GM12878 (cell line): Measurements from ENCODE around the gene LUZP2. TPM values are rescaled to one million over a fixed set of nuclear protein-coding genes. Genes with fewer than 3 reads are reported as not detected.

ENCODE experiments used
- ATAC-seq: fragments of 200-7000 bp; cut with Tn5 transposase; 3 replicates; pipeline ENCODE4 v1.9.1; 2020; ENCODE audit warnings: mild to moderate bottlenecking, moderate library complexity
- BruUV-seq: library from RNA; stranded (reverse); fragments of 400-500 nt; replicated peaks from 2 replicates; lab custom pipeline; 2021; lab: Mats Ljungman, UMichigan
- CTCF ChIA-PET: fragments of 300-600 bp; sonication (Branson Sonifier 250); formaldehyde crosslinking; extraction: SDS; loops from one replicate; lab custom pipeline; 2021; ENCODE audit warnings: inconsistent platforms; lab: Yijun Ruan, JAX
- POLR2A ChIA-PET: fragments of 350-600 bp; formaldehyde crosslinking; extraction: SDS; loops from one replicate; lab custom pipeline; 2021; ENCODE audit warnings: inconsistent platforms; lab: Charles Lee
- RAD21 ChIA-PET: fragments of 300-600 bp; sonication (Branson Sonifier 250); formaldehyde crosslinking; loops from one replicate; lab custom pipeline; 2023; ENCODE audit warnings: antibody characterized with exemption; ENCODE audit not compliant: unreplicated experiment; lab: Charles Lee
- SMC1A ChIA-PET: fragments of 300-600 bp; sonication (Branson Sonifier 250); formaldehyde crosslinking; loops from one replicate; lab custom pipeline; 2023; ENCODE audit not compliant: unreplicated experiment, uncharacterized antibody; lab: Charles Lee
- DNase-seq: peaks from one replicate; pipeline ENCODE4 v3.0.0-alpha.2; 2011; ENCODE audit warnings: low read depth, low spot score
- FAIRE-seq: peaks from 3 replicates; lab custom pipeline; 2011; peaks lifted over from hg19 to GRCh38; lab: Jason Lieb, UNC
- H2AFZ ChIP-seq: 2 replicates; pipeline ENCODE4 v1.6.0; 2011; ENCODE audit warnings: low read depth, low read length, control low read depth; ENCODE audit not compliant: control insufficient read depth
- H3K27ac ChIP-seq: 2 replicates; pipeline ENCODE4 v1.5.1; 2011; ENCODE audit warnings: control low read depth; ENCODE audit not compliant: control insufficient read depth, insufficient read depth
- H3K27me3 ChIP-seq, 2 experiments: replicated peaks in 1 of 2; 2 replicates each; pipeline versions ENCODE4 v1.6.0 to v1.6.1; 2011; ENCODE audit warnings: low read length in 1 of 2; ENCODE audit not compliant: control insufficient read depth in 2 of 2, insufficient read depth in 2 of 2
- H3K36me3 ChIP-seq, 2 experiments: 2 replicates each; pipeline ENCODE4 v1.5.1; 2011; ENCODE audit warnings: low read length in 1 of 2; ENCODE audit not compliant: control insufficient read depth in 2 of 2, insufficient read depth in 2 of 2
- H3K4me1 ChIP-seq: 2 replicates; pipeline ENCODE4 v1.6.1; 2011; ENCODE audit warnings: mild to moderate bottlenecking, low read length, moderate library complexity, mixed read lengths; ENCODE audit not compliant: control insufficient read depth, insufficient read depth
- H3K4me2 ChIP-seq: 2 replicates; pipeline ENCODE4 v1.6.0; 2011; ENCODE audit warnings: control low read depth; ENCODE audit not compliant: control insufficient read depth, insufficient read depth
- H3K4me3 ChIP-seq: fragments of 200-600 bp; sonication (generic); 2 replicates; pipeline ENCODE4 v1.5.1; 2016
- H3K79me2 ChIP-seq: 2 replicates; pipeline ENCODE4 v1.6.0; 2011; ENCODE audit warnings: low read length; ENCODE audit not compliant: control insufficient read depth, insufficient read depth
- H3K9ac ChIP-seq: 2 replicates; pipeline ENCODE4 v1.8.0; 2011; ENCODE audit warnings: low read length, control low read depth, mixed read lengths; ENCODE audit not compliant: control insufficient read depth, insufficient read depth
- H3K9me3 ChIP-seq: replicated peaks from 3 replicates; pipeline ENCODE4 v1.5.1; 2011; ENCODE audit warnings: mild to moderate bottlenecking, low read length; ENCODE audit not compliant: control insufficient read depth, insufficient read depth
- H4K20me1 ChIP-seq: 2 replicates; pipeline ENCODE4 v1.6.0; 2011; ENCODE audit not compliant: control insufficient read depth, insufficient read depth
- BACH1 ChIP-seq: fragments of 450-650 bp; IDR thresholded peaks from 2 replicates; pipeline ENCODE4 v1.6.1; 2017; ENCODE audit warnings: mild to moderate bottlenecking, borderline replicate concordance
- BCL11A ChIP-seq: IDR thresholded peaks from 2 replicates; pipeline ENCODE4 v1.6.1; 2011; ENCODE audit warnings: low read depth, low read length
- BMI1 ChIP-seq: fragments of 450-650 bp; IDR thresholded peaks from 2 replicates; pipeline ENCODE4 v1.6.1; 2016; ENCODE audit warnings: mild to moderate bottlenecking, moderate library complexity, borderline replicate concordance
- DPF2 ChIP-seq: fragments of 450-650 bp; IDR thresholded peaks from 2 replicates; pipeline ENCODE4 v1.6.1; 2017; ENCODE audit warnings: mild to moderate bottlenecking
- FOXK2 ChIP-seq: fragments of 450-650 bp; IDR thresholded peaks from 2 replicates; pipeline ENCODE4 v1.6.1; 2017; ENCODE audit warnings: mild to moderate bottlenecking, moderate library complexity
- HCFC1 ChIP-seq: fragments of 150-350 bp; IDR thresholded peaks from 2 replicates; pipeline ENCODE4 v1.6.1; 2014; ENCODE audit warnings: low read length
- IKZF2 ChIP-seq, 2 experiments: fragments of 450-650 bp; IDR thresholded peaks; 2 replicates each; pipeline ENCODE4 v1.6.1; 2017; ENCODE audit warnings: mild to moderate bottlenecking in 2 of 2, moderate library complexity in 2 of 2
- IRF4 ChIP-seq: IDR thresholded peaks from 2 replicates; pipeline ENCODE4 v1.6.1; 2011; ENCODE audit warnings: low read depth, low read length
- MEF2B ChIP-seq: fragments of 450-650 bp; IDR thresholded peaks from 2 replicates; pipeline ENCODE4 v1.6.1; 2018; ENCODE audit warnings: mild to moderate bottlenecking, moderate library complexity; ENCODE audit not compliant: partially characterized antibody, poor library complexity, severe bottlenecking
- MTA3 ChIP-seq: IDR thresholded peaks from 2 replicates; pipeline ENCODE4 v1.6.1; 2012; ENCODE audit warnings: low read length, inconsistent platforms, borderline replicate concordance
- MYC ChIP-seq: IDR thresholded peaks from 2 replicates; pipeline ENCODE4 v1.6.1; 2011; ENCODE audit warnings: mild to moderate bottlenecking, low read length, moderate library complexity, inconsistent platforms; ENCODE audit not compliant: insufficient read depth, insufficient replicate concordance, insufficient read length, severe bottlenecking
- POLR2AphosphoS5 ChIP-seq: IDR thresholded peaks from 2 replicates; pipeline ENCODE4 v1.6.1; 2011; ENCODE audit warnings: mild to moderate bottlenecking, low read length, inconsistent platforms
- POU2F2 ChIP-seq: IDR thresholded peaks from 3 replicates; pipeline ENCODE4 v1.6.1; 2011; ENCODE audit warnings: low read depth, mild to moderate bottlenecking, low read length, borderline replicate concordance
- SMARCA5 ChIP-seq: fragments of 450-650 bp; IDR thresholded peaks from 2 replicates; pipeline ENCODE4 v1.6.1; 2017; ENCODE audit warnings: mild to moderate bottlenecking
- STAT1 ChIP-seq: fragments of 450-650 bp; conservative IDR thresholded peaks from 2 replicates; pipeline ENCODE4 v1.6.1; 2014; ENCODE audit warnings: antibody characterized with exemption, mild to moderate bottlenecking
- YY1 ChIP-seq: IDR thresholded peaks from 2 replicates; pipeline ENCODE4 v1.6.1; 2011; ENCODE audit warnings: low read depth, mild to moderate bottlenecking, low read length
- ZNF274 ChIP-seq: IDR thresholded peaks from one replicate; pipeline ENCODE4 v1.8.0; 2011; ENCODE audit not compliant: insufficient read length, insufficient read depth
- WGBS: methylation state at CpG from one replicate; pipeline ENCODE4 v1.1.6; 2016; ENCODE audit warnings: low lambda C conversion rate; ENCODE audit not compliant: insufficient replicate concordance, insufficient coverage; ENCODE audit errors: missing lambda C conversion rate; 5-methylcytosine and 5-hydroxymethylcytosine counted together
- in situ Hi-C: fragments of 300-500 bp; cut with MboI; formaldehyde crosslinking; loops from 9 replicates; pipeline ENCODE4 v1.14.3; 2018; ENCODE audit warnings: mixed read lengths
- intact Hi-C: fragments of 100-400 bp; cut with micrococcal nuclease; formaldehyde crosslinking; loops from one replicate; pipeline ENCODE4 v1.14.2; 2022; ENCODE audit not compliant: unreplicated experiment
- polyA plus RNA-seq, 11 experiments: library from polyadenylated mRNA; depleted of rRNA in 4 of 11; unstranded in 6 of 11; stranded (reverse) in 5 of 11; fragments of >200 nt; fragmentation: Nextera tagmentation in 4 of 11; fragmentation: Illumina TruSeq in 1 of 11; extraction: Ambion mirVana in 4 of 11; extraction: Trizol in 1 of 11; gene quantifications; 1 replicate in 1 of 11; 2 replicates in 10 of 11; pipeline versions ENCODE4 v1.2.1 to v1.2.3, GENCODE V29; 2011 to 2016; ENCODE audit warnings: inconsistent platforms in 2 of 11, missing spikeins in 2 of 11, low read depth in 1 of 11
- total RNA-seq, 4 experiments: library from RNA; depleted of rRNA in 3 of 4; stranded (reverse); fragments of >200 nt in 3 of 4; fragmentation: Illumina TruSeq in 1 of 4; extraction: Trizol in 1 of 4; gene quantifications; 2 replicates each; pipeline versions ENCODE4 v1.2.1 to v1.2.3, GENCODE V29; 2013 to 2021
- TF ChIP-seq, protein P1 (sequence below), 3 experiments: IDR thresholded peaks in 2 of 3; conservative IDR thresholded peaks in 1 of 3; 2 replicates each; pipeline ENCODE4 v1.5.1; 2011; ENCODE audit warnings: low read depth in 3 of 3, low read length in 3 of 3, mild to moderate bottlenecking in 3 of 3, control low read depth in 2 of 3, moderate library complexity in 2 of 3, inconsistent platforms in 1 of 3, mixed read lengths in 1 of 3; ENCODE audit not compliant: control insufficient read depth in 2 of 3, insufficient read depth in 1 of 3; ENCODE audit errors: extremely low read depth in 1 of 3
- TF ChIP-seq, protein P2 (sequence below): IDR thresholded peaks from 2 replicates; pipeline ENCODE4 v1.6.1; 2011; ENCODE audit warnings: mild to moderate bottlenecking, low read depth, low read length, moderate library complexity; ENCODE audit not compliant: insufficient replicate concordance
- TF ChIP-seq, protein P3 (sequence below): fragments of 450-650 bp; conservative IDR thresholded peaks from 2 replicates; pipeline ENCODE4 v1.6.1; 2017; ENCODE audit warnings: mild to moderate bottlenecking, moderate library complexity

Gene LUZP2
- total and polyA plus RNA-seq, 10 of the 15 experiments (the other 5 are each of a cell fraction or from before 2014, with no cell fraction given) = not detected

DNA sequence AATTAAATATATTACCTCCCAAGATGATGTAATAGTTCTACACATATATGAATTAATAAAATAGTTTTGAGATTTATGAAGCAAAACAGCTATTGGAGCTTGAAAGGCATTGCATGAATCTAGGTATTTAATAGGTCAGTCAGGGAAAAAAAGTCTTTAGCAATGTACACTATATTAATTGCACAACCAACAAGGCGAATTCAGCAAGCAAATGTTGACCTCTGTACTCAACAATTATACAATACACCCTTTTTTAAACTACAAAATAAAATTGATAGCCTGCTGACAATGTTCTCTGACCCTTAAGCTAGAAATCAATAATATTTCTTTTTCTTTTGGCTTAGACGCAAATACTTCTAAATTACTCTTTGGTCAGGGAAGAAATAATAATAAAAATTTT, 345.5 kb downstream of the LUZP2 start:
- FAIRE-seq = no peak
- SMC1A ChIA-PET = interaction anchor here (1.6 kb wide), 1 partner anchor 12 kb away, joined by 4 read pairs; no protein-coding TSS in a partner anchor

More for the DNA sequence above, 345.5 kb downstream of the LUZP2 start:
- H3K79me2 ChIP-seq = no peaks in the 10 kb centered on the region
- H3K9me3 ChIP-seq = no peaks in the 10 kb centered on the region
- H3K4me2 ChIP-seq = no peak overlapping the region
- no peak overlapping the region for H3K4me3 ChIP-seq
- H3K27ac ChIP-seq = no peak overlapping the region
- intact Hi-C loops (no loop called here), in situ Hi-C loops (no loop called here)
- H3K36me3 ChIP-seq = no peaks in the 10 kb centered on the region
- RAD21 ChIA-PET = no interaction called here
- no peak overlapping the region for H3K9ac ChIP-seq
- POLR2A ChIA-PET = no interaction called here
- no TSS peak for BruUV-seq
- ATAC-seq (no peak), DNase-seq (no peak)
- TF ChIP-seq, protein P1, sequence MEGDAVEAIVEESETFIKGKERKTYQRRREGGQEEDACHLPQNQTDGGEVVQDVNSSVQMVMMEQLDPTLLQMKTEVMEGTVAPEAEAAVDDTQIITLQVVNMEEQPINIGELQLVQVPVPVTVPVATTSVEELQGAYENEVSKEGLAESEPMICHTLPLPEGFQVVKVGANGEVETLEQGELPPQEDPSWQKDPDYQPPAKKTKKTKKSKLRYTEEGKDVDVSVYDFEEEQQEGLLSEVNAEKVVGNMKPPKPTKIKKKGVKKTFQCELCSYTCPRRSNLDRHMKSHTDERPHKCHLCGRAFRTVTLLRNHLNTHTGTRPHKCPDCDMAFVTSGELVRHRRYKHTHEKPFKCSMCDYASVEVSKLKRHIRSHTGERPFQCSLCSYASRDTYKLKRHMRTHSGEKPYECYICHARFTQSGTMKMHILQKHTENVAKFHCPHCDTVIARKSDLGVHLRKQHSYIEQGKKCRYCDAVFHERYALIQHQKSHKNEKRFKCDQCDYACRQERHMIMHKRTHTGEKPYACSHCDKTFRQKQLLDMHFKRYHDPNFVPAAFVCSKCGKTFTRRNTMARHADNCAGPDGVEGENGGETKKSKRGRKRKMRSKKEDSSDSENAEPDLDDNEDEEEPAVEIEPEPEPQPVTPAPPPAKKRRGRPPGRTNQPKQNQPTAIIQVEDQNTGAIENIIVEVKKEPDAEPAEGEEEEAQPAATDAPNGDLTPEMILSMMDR (IDR thresholded peaks at IDR 0.05 in 2 of 3, conservative IDR thresholded peaks at IDR 0.05 in 1 of 3; ENCODE audit: control insufficient read depth in 2 of 3, extremely low read depth in 1 of 3, insufficient read depth in 1 of 3, low read depth in 3 of 3, low read length in 3 of 3) = no peak
- no peak for TF ChIP-seq FOXK2
- TF ChIP-seq BACH1 = no peak
- no peak for TF ChIP-seq SMARCA5
- TF ChIP-seq MTA3 = no peak
- TF ChIP-seq ZNF274 = no peak
- TF ChIP-seq, protein P2, sequence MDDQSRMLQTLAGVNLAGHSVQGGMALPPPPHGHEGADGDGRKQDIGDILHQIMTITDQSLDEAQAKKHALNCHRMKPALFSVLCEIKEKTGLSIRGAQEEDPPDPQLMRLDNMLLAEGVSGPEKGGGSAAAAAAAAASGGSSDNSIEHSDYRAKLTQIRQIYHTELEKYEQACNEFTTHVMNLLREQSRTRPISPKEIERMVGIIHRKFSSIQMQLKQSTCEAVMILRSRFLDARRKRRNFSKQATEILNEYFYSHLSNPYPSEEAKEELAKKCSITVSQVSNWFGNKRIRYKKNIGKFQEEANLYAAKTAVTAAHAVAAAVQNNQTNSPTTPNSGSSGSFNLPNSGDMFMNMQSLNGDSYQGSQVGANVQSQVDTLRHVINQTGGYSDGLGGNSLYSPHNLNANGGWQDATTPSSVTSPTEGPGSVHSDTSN = no peak
- no peak for TF ChIP-seq IKZF2 (IDR thresholded peaks at IDR 0.05)
- no peak for TF ChIP-seq MEF2B
- TF ChIP-seq DPF2 = no peak
- no peak for TF ChIP-seq YY1
- TF ChIP-seq POU2F2 = no peak
- no peak for TF ChIP-seq BMI1
- TF ChIP-seq STAT1 = no peak
- no peak for TF ChIP-seq MYC
- TF ChIP-seq, protein P3, sequence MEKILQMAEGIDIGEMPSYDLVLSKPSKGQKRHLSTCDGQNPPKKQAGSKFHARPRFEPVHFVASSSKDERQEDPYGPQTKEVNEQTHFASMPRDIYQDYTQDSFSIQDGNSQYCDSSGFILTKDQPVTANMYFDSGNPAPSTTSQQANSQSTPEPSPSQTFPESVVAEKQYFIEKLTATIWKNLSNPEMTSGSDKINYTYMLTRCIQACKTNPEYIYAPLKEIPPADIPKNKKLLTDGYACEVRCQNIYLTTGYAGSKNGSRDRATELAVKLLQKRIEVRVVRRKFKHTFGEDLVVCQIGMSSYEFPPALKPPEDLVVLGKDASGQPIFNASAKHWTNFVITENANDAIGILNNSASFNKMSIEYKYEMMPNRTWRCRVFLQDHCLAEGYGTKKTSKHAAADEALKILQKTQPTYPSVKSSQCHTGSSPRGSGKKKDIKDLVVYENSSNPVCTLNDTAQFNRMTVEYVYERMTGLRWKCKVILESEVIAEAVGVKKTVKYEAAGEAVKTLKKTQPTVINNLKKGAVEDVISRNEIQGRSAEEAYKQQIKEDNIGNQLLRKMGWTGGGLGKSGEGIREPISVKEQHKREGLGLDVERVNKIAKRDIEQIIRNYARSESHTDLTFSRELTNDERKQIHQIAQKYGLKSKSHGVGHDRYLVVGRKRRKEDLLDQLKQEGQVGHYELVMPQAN = no peak
- no peak for TF ChIP-seq IRF4
- no peak for TF ChIP-seq BCL11A
- no peak for TF ChIP-seq HCFC1
- TF ChIP-seq POLR2AphosphoS5 = no peak
- no peaks in the 10 kb centered on the region for H3K4me1 ChIP-seq
- WGBS = 13% methylated on average over 2 of the region's 2 CpGs
- no peaks in the 10 kb centered on the region for H3K27me3 ChIP-seq
- no peak overlapping the region for H2AFZ ChIP-seq
- CTCF ChIA-PET = no interaction called here
- no peaks in the 10 kb centered on the region for H4K20me1 ChIP-seq
